Calu3 (cell line): Measurements from ENCODE around the gene TYW1. TPM values are rescaled to one million over a fixed set of nuclear protein-coding genes. Genes with fewer than 3 reads are reported as not detected.
"Not testable (repeated sequence)": the region's sequence is repeated elsewhere in the genome, so short reads cannot be mapped to it uniquely, and the experiment has no call there.

Source experiments
- BruUV-seq: library from RNA; stranded (reverse); fragments of 400-500 nt; replicated peaks from 2 replicates; lab custom pipeline; 2021; lab: Mats Ljungman, UMichigan
- CTCF ChIA-PET: fragments of 300-600 bp; sonication (Branson Sonifier 250); formaldehyde crosslinking; loops from one replicate; lab custom pipeline; 2022; ENCODE audit warnings: antibody characterized with exemption; lab: Charles Lee
- DNase-seq: peaks from one replicate; pipeline ENCODE4 v3.0.0; 2022
- H3K27ac Mint-ChIP-seq: one replicate; pipeline ENCODE4 v1.8.0; 2022; ENCODE audit warnings: mixed read lengths; ENCODE audit not compliant: unreplicated experiment
- H3K27me3 Mint-ChIP-seq: one replicate; pipeline ENCODE4 v1.8.0; 2022; ENCODE audit warnings: mixed read lengths; ENCODE audit not compliant: unreplicated experiment
- H3K36me3 Mint-ChIP-seq: one replicate; pipeline ENCODE4 v1.8.0; 2022; ENCODE audit warnings: mild to moderate bottlenecking, moderate library complexity, mixed read lengths; ENCODE audit not compliant: insufficient read depth, unreplicated experiment
- H3K4me1 Mint-ChIP-seq: one replicate; pipeline ENCODE4 v1.8.0; 2022; ENCODE audit warnings: mild to moderate bottlenecking, low read depth, mixed read lengths; ENCODE audit not compliant: unreplicated experiment
- H3K4me3 Mint-ChIP-seq: one replicate; pipeline ENCODE4 v1.8.0; 2022; ENCODE audit warnings: mild to moderate bottlenecking, low read depth, moderate library complexity, mixed read lengths; ENCODE audit not compliant: unreplicated experiment
- H3K9me3 Mint-ChIP-seq: one replicate; pipeline ENCODE4 v1.8.0; 2022; ENCODE audit warnings: low read depth, mixed read lengths; ENCODE audit not compliant: unreplicated experiment
- CTCF ChIP-seq: fragments of 200-600 bp; IDR thresholded peaks from one replicate; pipeline ENCODE4 v1.8.0; 2022; ENCODE audit warnings: antibody characterized with exemption; ENCODE audit not compliant: unreplicated experiment
- intact Hi-C: fragments of 100-400 bp; cut with micrococcal nuclease; formaldehyde crosslinking; loops from one replicate; pipeline ENCODE4 v1.10.0; 2022; ENCODE audit not compliant: unreplicated experiment
- microRNA-seq: library from miRNA; unstranded; fragments of <30 nt; microRNA quantifications from one replicate; pipeline ENCODE4 v1.2.0, GENCODE V29; 2022
- total RNA-seq: library from RNA; stranded (reverse); gene quantifications from 2 replicates; pipeline ENCODE4 v1.2.3, GENCODE V29; 2022

TYW1 gene
- total RNA-seq, 1 experiment from 2014 or later: 12.1 TPM

DNA sequence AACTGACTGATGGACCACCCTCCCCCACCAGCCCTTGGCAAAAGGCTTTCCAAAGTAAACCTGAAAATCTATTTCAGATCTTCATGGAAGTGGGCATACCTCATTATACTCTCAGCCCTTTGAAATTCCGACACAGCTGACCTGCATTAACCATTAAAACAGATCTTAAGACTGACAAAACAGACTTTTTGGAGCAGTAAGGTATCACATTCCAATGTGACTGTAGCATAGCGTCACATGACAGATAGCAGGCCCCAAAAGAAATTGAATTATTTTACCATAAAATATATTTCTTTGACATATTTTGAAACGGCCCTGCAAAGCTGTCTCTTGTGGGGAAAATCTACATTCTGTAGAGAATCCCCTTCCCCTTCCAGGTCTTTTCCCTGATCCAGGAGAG is 269.4 kb downstream of the TYW1 start:
- H3K4me1 Mint-ChIP-seq, H3K36me3 Mint-ChIP-seq, H3K27me3 Mint-ChIP-seq, H3K9me3 Mint-ChIP-seq, CTCF ChIA-PET, H3K4me3 Mint-ChIP-seq, H3K27ac Mint-ChIP-seq, BruUV-seq, intact Hi-C loops, DNase-seq: not testable (repeated sequence)

- CTCF ChIA-PET: no interaction called here
- BruUV-seq: no TSS peak
- DNase-seq: no peak
- Mint-ChIP-seq H3K4me1 (no peaks in the 10 kb centered on the region), H3K9me3 (no peaks in the 10 kb centered on the region), H3K27me3 (no peaks in the 10 kb centered on the region), H3K27ac (no peak overlapping the region), H3K36me3 (no peaks in the 10 kb centered on the region), H3K4me3 (no peak overlapping the region)
- intact Hi-C loops: no loop called here
- TF ChIP-seq CTCF: no peak
These were observed 271.3 kb downstream of the TYW1 start for GRCh38 chr7:67267914-67268313.

- DNase-seq, H3K27ac Mint-ChIP-seq, H3K36me3 Mint-ChIP-seq, H3K4me3 Mint-ChIP-seq, H3K9me3 Mint-ChIP-seq, BruUV-seq, H3K4me1 Mint-ChIP-seq, H3K27me3 Mint-ChIP-seq, intact Hi-C loops, CTCF ChIA-PET: not testable (repeated sequence)
These were observed 273.3 kb downstream of the TYW1 start for GRCh38 chr7:67269916-67270315.

Small RNA genes lying within 50 kb of the gene (microRNA-seq; reads per million reads assigned to microRNA genes)
- not detected for gene MIR4650-1

Other genes with a start within 250 kb of the TYW1 start
- 70.5 and 72.5 TPM in 2 replicates for gene TMEM248, start 75.6 kb upstream of the TYW1 start, total RNA-seq
- gene SBDS, start 1.2 kb upstream of the TYW1 start, total RNA-seq: 54.6 and 60.6 TPM in 2 replicates